HepG2 (cell line): Measurements from ENCODE around the gene TEAD1. TPM values are rescaled to one million over a fixed set of nuclear protein-coding genes. Genes with fewer than 3 reads are reported as not detected.

Source experiments
- ATF7 ChIP-seq, 2 experiments: fragments of 450-650 bp in 1 of 2; sonication (generic) in 1 of 2; formaldehyde crosslinking in 1 of 2; IDR thresholded peaks; 2 replicates each; pipeline versions ENCODE4 v1.4.0 to v1.6.1; 2016 to 2020; ENCODE audit warnings: antibody characterized with exemption in 1 of 2, mild to moderate bottlenecking in 1 of 2, missing genetic modification reagents in 1 of 2
- CREB1 ChIP-seq, 2 experiments: fragments of 450-650 bp in 1 of 2; IDR thresholded peaks; 2 replicates each; pipeline ENCODE4 v1.6.1; 2016 to 2017; ENCODE audit warnings: control low read depth in 1 of 2, mild to moderate bottlenecking in 1 of 2, missing compliant biosample characterization in 1 of 2, missing genetic modification characterization in 1 of 2
- FIP1L1 ChIP-seq: fragments of 200-400 bp; formaldehyde crosslinking; IDR thresholded peaks from 2 replicates; pipeline ENCODE4 v1.6.1; 2018; ENCODE audit warnings: low read depth, mild to moderate bottlenecking, low read length, moderate library complexity, borderline replicate concordance; ENCODE audit not compliant: insufficient read depth
- KMT2A ChIP-seq: sonication (generic); formaldehyde crosslinking; IDR thresholded peaks from 2 replicates; pipeline ENCODE4 v1.4.0; 2020; ENCODE audit warnings: missing genetic modification reagents
- MTA3 ChIP-seq: sonication (generic); formaldehyde crosslinking; IDR thresholded peaks from 2 replicates; pipeline ENCODE4 v1.4.0; 2020; ENCODE audit warnings: missing genetic modification reagents
- MXI1 ChIP-seq: IDR thresholded peaks from 3 replicates; pipeline ENCODE4 v1.6.1; 2012; ENCODE audit warnings: low read depth, low read length, inconsistent platforms, borderline replicate concordance
- NR3C1 ChIP-seq: sonication (generic); formaldehyde crosslinking; IDR thresholded peaks from 2 replicates; pipeline ENCODE4 v1.4.0; 2020; ENCODE audit warnings: missing genetic modification reagents
- ZBTB49 ChIP-seq: sonication (generic); formaldehyde crosslinking; IDR thresholded peaks from 2 replicates; pipeline ENCODE4 v1.4.0; 2020; ENCODE audit warnings: missing genetic modification reagents, borderline replicate concordance
- ZFP62 ChIP-seq: sonication (generic); formaldehyde crosslinking; IDR thresholded peaks from 2 replicates; pipeline ENCODE4 v1.4.0; 2020; ENCODE audit warnings: missing genetic modification reagents
- ZNF557 ChIP-seq: sonication (generic); formaldehyde crosslinking; IDR thresholded peaks from 2 replicates; pipeline ENCODE4 v1.4.0; 2020; ENCODE audit warnings: missing genetic modification reagents
- polyA plus RNA-seq, 8 experiments: library from polyadenylated mRNA; depleted of rRNA in 3 of 8; stranded (reverse) in 7 of 8; unstranded in 1 of 8; fragments of >200 nt; fragmentation: Illumina TruSeq in 4 of 8; extraction: Trizol in 4 of 8; gene quantifications; 2 replicates each; pipeline versions ENCODE4 v1.2.1 to v1.2.3, GENCODE V29; 2011 to 2016; ENCODE audit warnings: low read depth in 4 of 8, missing spikeins in 1 of 8, mixed read lengths in 1 of 8; ENCODE audit not compliant: insufficient read depth in 1 of 8
- total RNA-seq, 5 experiments: library from RNA; depleted of rRNA; stranded (reverse); fragments of >200 nt; fragmentation: Illumina TruSeq; extraction: Trizol; gene quantifications; 2 replicates each; pipeline ENCODE4 v1.2.3, GENCODE V29; 2016; ENCODE audit warnings: low read depth in 1 of 5
- TF ChIP-seq, protein P1 (sequence below): sonication (generic); formaldehyde crosslinking; IDR thresholded peaks from 2 replicates; pipeline ENCODE4 v1.4.0; 2020; ENCODE audit warnings: missing genetic modification reagents, mild to moderate bottlenecking, borderline replicate concordance
- TF ChIP-seq, protein P2 (sequence below): sonication (generic); formaldehyde crosslinking; IDR thresholded peaks from 2 replicates; pipeline ENCODE4 v1.4.0; 2020; ENCODE audit warnings: missing genetic modification reagents
- TF ChIP-seq, protein P3 (sequence below): sonication (generic); formaldehyde crosslinking; IDR thresholded peaks from 2 replicates; pipeline ENCODE4 v1.8.0; 2022; ENCODE audit warnings: mild to moderate bottlenecking, missing genetic modification reagents

The TEAD1 gene
- total and polyA plus RNA-seq, 2 of the 13 experiments (the other 11 are each of a cell fraction or from before 2014, with no cell fraction given), result 20.1 to 30.5 TPM

- no peak for TF ChIP-seq FIP1L1
- TF ChIP-seq KMT2A (CRISPR knock-in tag), result no peak
- no peak for TF ChIP-seq MTA3 (CRISPR knock-in tag)
- TF ChIP-seq ATF7 (IDR thresholded peaks at IDR 0.05), result peak; percentile 51; the same call in 1 of the 2 replicates
- no peak for TF ChIP-seq ATF7 (CRISPR knock-in tag; IDR thresholded peaks at IDR 0.05)
- TF ChIP-seq ZFP62 (CRISPR knock-in tag), result no peak
- TF ChIP-seq, protein P1, sequence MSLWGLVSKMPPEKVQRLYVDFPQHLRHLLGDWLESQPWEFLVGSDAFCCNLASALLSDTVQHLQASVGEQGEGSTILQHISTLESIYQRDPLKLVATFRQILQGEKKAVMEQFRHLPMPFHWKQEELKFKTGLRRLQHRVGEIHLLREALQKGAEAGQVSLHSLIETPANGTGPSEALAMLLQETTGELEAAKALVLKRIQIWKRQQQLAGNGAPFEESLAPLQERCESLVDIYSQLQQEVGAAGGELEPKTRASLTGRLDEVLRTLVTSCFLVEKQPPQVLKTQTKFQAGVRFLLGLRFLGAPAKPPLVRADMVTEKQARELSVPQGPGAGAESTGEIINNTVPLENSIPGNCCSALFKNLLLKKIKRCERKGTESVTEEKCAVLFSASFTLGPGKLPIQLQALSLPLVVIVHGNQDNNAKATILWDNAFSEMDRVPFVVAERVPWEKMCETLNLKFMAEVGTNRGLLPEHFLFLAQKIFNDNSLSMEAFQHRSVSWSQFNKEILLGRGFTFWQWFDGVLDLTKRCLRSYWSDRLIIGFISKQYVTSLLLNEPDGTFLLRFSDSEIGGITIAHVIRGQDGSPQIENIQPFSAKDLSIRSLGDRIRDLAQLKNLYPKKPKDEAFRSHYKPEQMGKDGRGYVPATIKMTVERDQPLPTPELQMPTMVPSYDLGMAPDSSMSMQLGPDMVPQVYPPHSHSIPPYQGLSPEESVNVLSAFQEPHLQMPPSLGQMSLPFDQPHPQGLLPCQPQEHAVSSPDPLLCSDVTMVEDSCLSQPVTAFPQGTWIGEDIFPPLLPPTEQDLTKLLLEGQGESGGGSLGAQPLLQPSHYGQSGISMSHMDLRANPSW, result no peak
- TF ChIP-seq ZBTB49 (CRISPR knock-in tag), result no peak
- TF ChIP-seq, protein P2, sequence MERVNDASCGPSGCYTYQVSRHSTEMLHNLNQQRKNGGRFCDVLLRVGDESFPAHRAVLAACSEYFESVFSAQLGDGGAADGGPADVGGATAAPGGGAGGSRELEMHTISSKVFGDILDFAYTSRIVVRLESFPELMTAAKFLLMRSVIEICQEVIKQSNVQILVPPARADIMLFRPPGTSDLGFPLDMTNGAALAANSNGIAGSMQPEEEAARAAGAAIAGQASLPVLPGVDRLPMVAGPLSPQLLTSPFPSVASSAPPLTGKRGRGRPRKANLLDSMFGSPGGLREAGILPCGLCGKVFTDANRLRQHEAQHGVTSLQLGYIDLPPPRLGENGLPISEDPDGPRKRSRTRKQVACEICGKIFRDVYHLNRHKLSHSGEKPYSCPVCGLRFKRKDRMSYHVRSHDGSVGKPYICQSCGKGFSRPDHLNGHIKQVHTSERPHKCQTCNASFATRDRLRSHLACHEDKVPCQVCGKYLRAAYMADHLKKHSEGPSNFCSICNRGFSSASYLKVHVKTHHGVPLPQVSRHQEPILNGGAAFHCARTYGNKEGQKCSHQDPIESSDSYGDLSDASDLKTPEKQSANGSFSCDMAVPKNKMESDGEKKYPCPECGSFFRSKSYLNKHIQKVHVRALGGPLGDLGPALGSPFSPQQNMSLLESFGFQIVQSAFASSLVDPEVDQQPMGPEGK (CRISPR knock-in tag), result no peak
- no peak for TF ChIP-seq CREB1 (IDR thresholded peaks at IDR 0.05)
- TF ChIP-seq CREB1 (CRISPR knock-in tag; IDR thresholded peaks at IDR 0.05), result 0 out of 2 replicates have a peak, but pooled peaks have one; percentile 6
- TF ChIP-seq, protein P3, sequence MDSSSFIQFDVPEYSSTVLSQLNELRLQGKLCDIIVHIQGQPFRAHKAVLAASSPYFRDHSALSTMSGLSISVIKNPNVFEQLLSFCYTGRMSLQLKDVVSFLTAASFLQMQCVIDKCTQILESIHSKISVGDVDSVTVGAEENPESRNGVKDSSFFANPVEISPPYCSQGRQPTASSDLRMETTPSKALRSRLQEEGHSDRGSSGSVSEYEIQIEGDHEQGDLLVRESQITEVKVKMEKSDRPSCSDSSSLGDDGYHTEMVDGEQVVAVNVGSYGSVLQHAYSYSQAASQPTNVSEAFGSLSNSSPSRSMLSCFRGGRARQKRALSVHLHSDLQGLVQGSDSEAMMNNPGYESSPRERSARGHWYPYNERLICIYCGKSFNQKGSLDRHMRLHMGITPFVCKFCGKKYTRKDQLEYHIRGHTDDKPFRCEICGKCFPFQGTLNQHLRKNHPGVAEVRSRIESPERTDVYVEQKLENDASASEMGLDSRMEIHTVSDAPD, result no peak
- no peak for TF ChIP-seq MXI1
- TF ChIP-seq ZNF557, result no peak
- TF ChIP-seq NR3C1 (CRISPR knock-in tag), result no peak
Measured at GRCh38 chr11:12846786-12847615, 172.8 kb downstream of the TEAD1 start (continued).
